OCI-LY1 (cell line): ENCODE results near the gene MMP2.

ENCODE experiments used
- EZH2 ChIP-seq: fragments of 200-600 bp; sonication (generic), shearing (Covaris generic); IDR thresholded peaks from 2 replicates; pipeline ENCODE4 v1.8.0; 2017; ENCODE audit warnings: borderline replicate concordance, mixed run types, mild to moderate bottlenecking, antibody characterized with exemption, low read length, moderate library complexity, mixed read lengths
- TF ChIP-seq, protein P1 (sequence below): fragments of 200-600 bp; sonication (generic), shearing (Covaris generic); IDR thresholded peaks from 2 replicates; pipeline ENCODE4 v1.5.1; 2017; ENCODE audit warnings: mild to moderate bottlenecking, antibody characterized with exemption, low read length, moderate library complexity, mixed read lengths

GRCh38 chr16:55490301-55490700 is 11.3 kb downstream of the MMP2 start:
- TF ChIP-seq, protein P1, sequence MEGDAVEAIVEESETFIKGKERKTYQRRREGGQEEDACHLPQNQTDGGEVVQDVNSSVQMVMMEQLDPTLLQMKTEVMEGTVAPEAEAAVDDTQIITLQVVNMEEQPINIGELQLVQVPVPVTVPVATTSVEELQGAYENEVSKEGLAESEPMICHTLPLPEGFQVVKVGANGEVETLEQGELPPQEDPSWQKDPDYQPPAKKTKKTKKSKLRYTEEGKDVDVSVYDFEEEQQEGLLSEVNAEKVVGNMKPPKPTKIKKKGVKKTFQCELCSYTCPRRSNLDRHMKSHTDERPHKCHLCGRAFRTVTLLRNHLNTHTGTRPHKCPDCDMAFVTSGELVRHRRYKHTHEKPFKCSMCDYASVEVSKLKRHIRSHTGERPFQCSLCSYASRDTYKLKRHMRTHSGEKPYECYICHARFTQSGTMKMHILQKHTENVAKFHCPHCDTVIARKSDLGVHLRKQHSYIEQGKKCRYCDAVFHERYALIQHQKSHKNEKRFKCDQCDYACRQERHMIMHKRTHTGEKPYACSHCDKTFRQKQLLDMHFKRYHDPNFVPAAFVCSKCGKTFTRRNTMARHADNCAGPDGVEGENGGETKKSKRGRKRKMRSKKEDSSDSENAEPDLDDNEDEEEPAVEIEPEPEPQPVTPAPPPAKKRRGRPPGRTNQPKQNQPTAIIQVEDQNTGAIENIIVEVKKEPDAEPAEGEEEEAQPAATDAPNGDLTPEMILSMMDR: no peak
- no peak for TF ChIP-seq EZH2
